CD14-positive monocyte (primary cell): ENCODE measurements around the gene GAB1. TPM values are rescaled to one million over a fixed set of nuclear protein-coding genes. Genes with fewer than 3 reads are reported as not detected.

Experiments
- DNase-seq, 3 donors: peaks; one replicate each; pipeline ENCODE4 v3.0.0-alpha.2; 2011 to 2022
- H2AFZ ChIP-seq: 2 replicates; pipeline ENCODE4 v1.6.0; 2012; ENCODE audit warnings: mild to moderate bottlenecking, low read depth, low read length, inconsistent platforms; ENCODE audit not compliant: insufficient read depth, poor library complexity, severe bottlenecking
- H3K27ac ChIP-seq, 2 donors: 1 replicate in 1 of 2; 2 replicates in 1 of 2; pipeline ENCODE4 v1.5.1; 2012 to 2013; ENCODE audit warnings: low read length in 2 of 2, control low read depth in 1 of 2, inconsistent platforms in 1 of 2, low read depth in 1 of 2, mild to moderate bottlenecking in 1 of 2
- H3K27me3 ChIP-seq, 2 donors: one replicate each; pipeline versions ENCODE4 v1.6.0 to v1.6.1; 2011 to 2013; ENCODE audit warnings: low read length in 2 of 2; ENCODE audit not compliant: control insufficient read depth in 2 of 2, insufficient read depth in 2 of 2
- H3K36me3 ChIP-seq, 2 donors: replicated peaks in 1 of 2; 1 replicate in 1 of 2; 2 replicates in 1 of 2; pipeline versions ENCODE4 v1.5.1 to v1.6.1; 2012 to 2013; ENCODE audit warnings: low read length in 2 of 2, control low read depth in 1 of 2, inconsistent platforms in 1 of 2, mild to moderate bottlenecking in 1 of 2; ENCODE audit not compliant: insufficient read depth in 2 of 2, control insufficient read depth in 1 of 2
- H3K4me1 ChIP-seq, 2 donors: 1 replicate in 1 of 2; 2 replicates in 1 of 2; pipeline versions ENCODE4 v1.5.1 to v1.6.1; 2012 to 2013; ENCODE audit warnings: low read length in 2 of 2, control low read depth in 1 of 2, inconsistent platforms in 1 of 2, mild to moderate bottlenecking in 1 of 2, moderate library complexity in 1 of 2; ENCODE audit not compliant: insufficient read depth in 2 of 2, control insufficient read depth in 1 of 2
- H3K4me2 ChIP-seq: replicated peaks from 2 replicates; pipeline ENCODE3; 2012; ENCODE audit warnings: low read length, moderate library complexity, mild to moderate bottlenecking; ENCODE audit not compliant: poor library complexity, severe bottlenecking; ENCODE audit errors: extremely low read depth
- H3K4me3 ChIP-seq, 3 experiments: fragments of 200-600 bp in 1 of 3; sonication (generic) in 1 of 3; replicated peaks in 1 of 3; 1 replicate in 2 of 3; 2 replicates in 1 of 3; pipeline ENCODE4 v1.5.1; 2011 to 2013; ENCODE audit warnings: low read length in 3 of 3, mild to moderate bottlenecking in 3 of 3, control low read depth in 2 of 3, low read depth in 2 of 3, inconsistent platforms in 1 of 3, moderate library complexity in 1 of 3
- H3K79me2 ChIP-seq: 2 replicates; pipeline ENCODE4 v1.6.0; 2012; ENCODE audit warnings: mild to moderate bottlenecking, control low read depth, inconsistent platforms, low read length, moderate library complexity; ENCODE audit not compliant: insufficient read depth
- H3K9ac ChIP-seq: 2 replicates; pipeline ENCODE4 v1.6.0; 2017; ENCODE audit warnings: low read length, mild to moderate bottlenecking; ENCODE audit not compliant: insufficient read depth, poor library complexity, severe bottlenecking
- H3K9me3 ChIP-seq, 2 donors: replicated peaks in 1 of 2; 1 replicate in 1 of 2; 2 replicates in 1 of 2; pipeline versions ENCODE4 v1.5.1 to v1.6.1; 2012 to 2013; ENCODE audit warnings: low read length in 2 of 2, control low read depth in 1 of 2; ENCODE audit not compliant: control insufficient read depth in 1 of 2, insufficient read depth in 1 of 2
- H4K20me1 ChIP-seq: 2 replicates; pipeline ENCODE4 v1.6.0; 2012; ENCODE audit warnings: mild to moderate bottlenecking, low read length, control low read depth, moderate library complexity; ENCODE audit not compliant: insufficient read depth
- H3K27ac Mint-ChIP-seq, 7 donors: one replicate each; pipeline ENCODE4 v1.8.0; 2020; ENCODE audit warnings: mild to moderate bottlenecking in 7 of 7, mixed read lengths in 7 of 7, moderate library complexity in 6 of 7, inconsistent platforms in 2 of 7
- H3K27me3 Mint-ChIP-seq, 3 donors: one replicate each; pipeline ENCODE4 v1.8.0; 2021 to 2022; ENCODE audit warnings: low read depth in 3 of 3, mild to moderate bottlenecking in 3 of 3, mixed read lengths in 3 of 3, moderate library complexity in 3 of 3, inconsistent platforms in 1 of 3
- H3K36me3 Mint-ChIP-seq, 2 donors: one replicate each; pipeline ENCODE4 v1.8.0; 2020; ENCODE audit warnings: mixed read lengths in 2 of 2, inconsistent platforms in 1 of 2, mild to moderate bottlenecking in 1 of 2
- H3K4me1 Mint-ChIP-seq: one replicate; pipeline ENCODE4 v1.8.0; 2020; ENCODE audit warnings: mild to moderate bottlenecking, mixed read lengths
- H3K4me3 Mint-ChIP-seq, 2 donors: one replicate each; pipeline ENCODE4 v1.8.0; 2020; ENCODE audit warnings: mild to moderate bottlenecking in 2 of 2, mixed read lengths in 2 of 2, moderate library complexity in 1 of 2
- H3K9me3 Mint-ChIP-seq, 7 donors: one replicate each; pipeline ENCODE4 v1.8.0; 2020 to 2022; ENCODE audit warnings: mixed read lengths in 7 of 7, mild to moderate bottlenecking in 6 of 7, moderate library complexity in 6 of 7, inconsistent platforms in 2 of 7
- WGBS: methylation state at CpG from one replicate; pipeline ENCODE4 v1.1.5; 2013; ENCODE audit warnings: missing lambda C conversion rate; ENCODE audit not compliant: insufficient coverage; 5-methylcytosine and 5-hydroxymethylcytosine counted together
- intact Hi-C, 2 donors: fragments of 100-400 bp; cut with micrococcal nuclease; formaldehyde crosslinking; loops; one replicate each; pipeline versions ENCODE4 v1.15.0 to v1.15.1; 2023
- polyA plus RNA-seq, 3 donors: library from polyadenylated mRNA; depleted of rRNA in 1 of 3; unstranded in 2 of 3; stranded (reverse) in 1 of 3; fragments of 300-500 nt in 2 of 3; fragments of >200 nt in 1 of 3; fragmentation: Illumina TruSeq in 2 of 3; gene quantifications; 1 replicate in 2 of 3; 2 replicates in 1 of 3; pipeline ENCODE4 v1.2.3, GENCODE V29; 2012 to 2021
- TF ChIP-seq, protein P1 (sequence below): fragments of 200-600 bp; IDR thresholded peaks from one replicate; pipeline ENCODE4 v1.8.0; 2022; ENCODE audit warnings: antibody characterized with exemption, mild to moderate bottlenecking

GAB1 gene
- polyA plus RNA-seq, 3 donors: 0.55 to 7.3 (median 0.69) TPM

DNA sequence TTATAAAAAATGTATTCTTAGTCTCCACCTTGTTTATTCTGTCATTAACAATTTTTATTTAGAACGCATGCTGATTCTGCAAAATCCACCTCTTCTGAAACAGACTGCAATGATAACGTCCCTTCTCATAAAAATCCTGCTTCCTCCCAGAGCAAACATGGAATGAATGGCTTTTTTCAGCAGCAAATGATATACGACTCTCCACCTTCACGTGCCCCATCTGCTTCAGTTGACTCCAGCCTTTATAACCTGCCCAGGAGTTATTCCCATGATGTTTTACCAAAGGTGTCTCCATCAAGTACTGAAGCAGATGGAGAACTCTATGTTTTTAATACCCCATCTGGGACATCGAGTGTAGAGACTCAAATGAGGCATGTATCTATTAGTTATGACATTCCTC lies 101.3 kb downstream of the GAB1 start:
- no peaks in the 10 kb centered on the region for H3K4me1 ChIP-seq
- no peaks in the 10 kb centered on the region for H3K27me3 Mint-ChIP-seq
- H4K20me1 ChIP-seq: no peaks in the 10 kb centered on the region
- H3K9me3 ChIP-seq: no peaks in the 10 kb centered on the region
- no peak overlapping the region for H3K9ac ChIP-seq
- no peaks in the 10 kb centered on the region for H3K79me2 ChIP-seq
- TF ChIP-seq, protein P1, sequence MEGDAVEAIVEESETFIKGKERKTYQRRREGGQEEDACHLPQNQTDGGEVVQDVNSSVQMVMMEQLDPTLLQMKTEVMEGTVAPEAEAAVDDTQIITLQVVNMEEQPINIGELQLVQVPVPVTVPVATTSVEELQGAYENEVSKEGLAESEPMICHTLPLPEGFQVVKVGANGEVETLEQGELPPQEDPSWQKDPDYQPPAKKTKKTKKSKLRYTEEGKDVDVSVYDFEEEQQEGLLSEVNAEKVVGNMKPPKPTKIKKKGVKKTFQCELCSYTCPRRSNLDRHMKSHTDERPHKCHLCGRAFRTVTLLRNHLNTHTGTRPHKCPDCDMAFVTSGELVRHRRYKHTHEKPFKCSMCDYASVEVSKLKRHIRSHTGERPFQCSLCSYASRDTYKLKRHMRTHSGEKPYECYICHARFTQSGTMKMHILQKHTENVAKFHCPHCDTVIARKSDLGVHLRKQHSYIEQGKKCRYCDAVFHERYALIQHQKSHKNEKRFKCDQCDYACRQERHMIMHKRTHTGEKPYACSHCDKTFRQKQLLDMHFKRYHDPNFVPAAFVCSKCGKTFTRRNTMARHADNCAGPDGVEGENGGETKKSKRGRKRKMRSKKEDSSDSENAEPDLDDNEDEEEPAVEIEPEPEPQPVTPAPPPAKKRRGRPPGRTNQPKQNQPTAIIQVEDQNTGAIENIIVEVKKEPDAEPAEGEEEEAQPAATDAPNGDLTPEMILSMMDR: no peak
- H3K36me3 ChIP-seq: peaks cover 6 to 42% of the 10 kb centered on the region in 2 donors
- peaks cover 0 to 9% (median 4%) of the 10 kb centered on the region in 7 donors for H3K9me3 Mint-ChIP-seq
- H3K27ac ChIP-seq: no peak overlapping the region
- H2AFZ ChIP-seq: no peak overlapping the region
- no peak overlapping the region for H3K4me2 ChIP-seq
- no peak overlapping the region for H3K4me3 Mint-ChIP-seq
- intact Hi-C loops: no loop called here
- H3K27me3 ChIP-seq: no peaks in the 10 kb centered on the region
- no peak for DNase-seq
- H3K27ac Mint-ChIP-seq: no peak overlapping the region
- H3K4me3 ChIP-seq: no peak overlapping the region
- H3K4me1 Mint-ChIP-seq: no peaks in the 10 kb centered on the region
- WGBS: 100% methylated on average over 4 of the region's 5 CpGs
- peaks cover 36 to 51% of the 10 kb centered on the region in 2 donors for H3K36me3 Mint-ChIP-seq

GRCh38 chr4:143438710-143439109 lies 102.0 kb downstream of the GAB1 start:
- intact Hi-C loops: no loop called here
- H3K4me2 ChIP-seq: no peak overlapping the region
- Mint-ChIP-seq H3K4me1 (no peaks in the 10 kb centered on the region), H3K9me3 (peaks cover 0 to 9% (median 4%) of the 10 kb centered on the region in 7 donors), H3K36me3 (peaks cover 30 to 46% of the 10 kb centered on the region in 2 donors), H3K27ac (peak overlapping the region in 1 of 7 donors; percentile 16), H3K4me3 (no peak overlapping the region), H3K27me3 (no peaks in the 10 kb centered on the region)
- H3K4me3 ChIP-seq: no peak overlapping the region
- H2AFZ ChIP-seq: no peak overlapping the region
- no peaks in the 10 kb centered on the region for H3K9me3 ChIP-seq
- H3K36me3 ChIP-seq: peaks cover 6 to 35% of the 10 kb centered on the region in 2 donors
- no peaks in the 10 kb centered on the region for H3K27me3 ChIP-seq
- H3K4me1 ChIP-seq: no peaks in the 10 kb centered on the region
- no peaks in the 10 kb centered on the region for H4K20me1 ChIP-seq
- WGBS: no CpG with 5 or more reads among the region's 2 CpGs
- TF ChIP-seq, protein P1: no peak
- H3K27ac ChIP-seq: no peak overlapping the region
- H3K79me2 ChIP-seq: no peaks in the 10 kb centered on the region
- DNase-seq: no peak
- H3K9ac ChIP-seq: no peak overlapping the region
